MM.1S (cell line): ENCODE measurements around the gene TMEM208.

ENCODE experiments used
- DNase-seq: peaks from one replicate; pipeline ENCODE4 v3.0.0-alpha.2; 2015
- H2AFZ ChIP-seq: fragments of 300-600 bp; sonication (generic); 2 replicates; pipeline ENCODE4 v1.6.0; 2016; ENCODE audit warnings: antibody characterized with exemption, low read length
- H3F3A ChIP-seq: fragments of 300-600 bp; sonication (generic); 2 replicates; pipeline ENCODE4 v1.6.1; 2016; ENCODE audit warnings: mild to moderate bottlenecking, antibody characterized with exemption, low read length, moderate library complexity, mixed read lengths; ENCODE audit not compliant: insufficient read depth
- H3K27ac ChIP-seq: fragments of 300-600 bp; sonication (generic); 2 replicates; pipeline ENCODE4 v1.5.1; 2016; ENCODE audit warnings: mild to moderate bottlenecking, low read length
- H3K27me3 ChIP-seq: fragments of 300-600 bp; sonication (generic); replicated peaks from 2 replicates; pipeline ENCODE4 v1.6.0; 2016; ENCODE audit warnings: low read length; ENCODE audit not compliant: insufficient read depth
- H3K36me3 ChIP-seq: fragments of 300-600 bp; sonication (generic); replicated peaks from 2 replicates; pipeline ENCODE4 v1.6.1; 2016; ENCODE audit warnings: mild to moderate bottlenecking, low read length, mixed read lengths; ENCODE audit not compliant: insufficient read depth
- H3K4me1 ChIP-seq: fragments of 300-600 bp; sonication (generic); 2 replicates; pipeline ENCODE4 v1.6.1; 2016; ENCODE audit warnings: low read length, mixed read lengths
- H3K4me2 ChIP-seq: fragments of 300-600 bp; sonication (generic); 2 replicates; pipeline ENCODE4 v1.6.0; 2016; ENCODE audit warnings: low read depth, low read length
- H3K4me3 ChIP-seq: fragments of 300-600 bp; sonication (generic); 2 replicates; pipeline ENCODE4 v1.5.1; 2016; ENCODE audit warnings: low read length, mixed read lengths
- H3K79me2 ChIP-seq: fragments of 300-600 bp; sonication (generic); 2 replicates; pipeline ENCODE4 v1.6.1; 2016; ENCODE audit warnings: mixed run types, low read length, mixed read lengths
- H3K9ac ChIP-seq: fragments of 300-600 bp; sonication (generic); 2 replicates; pipeline ENCODE4 v1.6.1; 2016; ENCODE audit warnings: low read length, mixed read lengths
- H3K9me2 ChIP-seq: fragments of 300-600 bp; sonication (generic); replicated peaks from 2 replicates; pipeline ENCODE4 v1.6.1; 2016; ENCODE audit warnings: mild to moderate bottlenecking, low read length, mixed read lengths; ENCODE audit not compliant: insufficient read depth
- H3K9me3 ChIP-seq: fragments of 300-600 bp; sonication (generic); replicated peaks from 2 replicates; pipeline ENCODE4 v1.6.1; 2016; ENCODE audit warnings: mild to moderate bottlenecking, low read length, mixed read lengths; ENCODE audit not compliant: insufficient read depth
- H4K20me1 ChIP-seq: fragments of 300-600 bp; sonication (generic); 2 replicates; pipeline ENCODE4 v1.6.1; 2016; ENCODE audit warnings: mild to moderate bottlenecking, low read length, moderate library complexity, mixed read lengths; ENCODE audit not compliant: insufficient read depth
- EZH2 ChIP-seq: fragments of 300-600 bp; sonication (generic); optimal IDR thresholded peaks from 2 replicates; pipeline ENCODE3; 2017; ENCODE audit warnings: low read depth, mild to moderate bottlenecking, antibody characterized with exemption, low read length, mixed read lengths
- EZH2phosphoT487 ChIP-seq: fragments of 300-600 bp; sonication (generic); IDR thresholded peaks from 2 replicates; pipeline ENCODE4 v1.6.1; 2018; ENCODE audit warnings: antibody characterized with exemption, low read length
- TF ChIP-seq, protein P1 (sequence below): fragments of 300-600 bp; sonication (generic); IDR thresholded peaks from 2 replicates; pipeline ENCODE4 v1.5.1; 2016; ENCODE audit warnings: antibody characterized with exemption, low read length, mixed read lengths

The TMEM208 gene

DNA sequence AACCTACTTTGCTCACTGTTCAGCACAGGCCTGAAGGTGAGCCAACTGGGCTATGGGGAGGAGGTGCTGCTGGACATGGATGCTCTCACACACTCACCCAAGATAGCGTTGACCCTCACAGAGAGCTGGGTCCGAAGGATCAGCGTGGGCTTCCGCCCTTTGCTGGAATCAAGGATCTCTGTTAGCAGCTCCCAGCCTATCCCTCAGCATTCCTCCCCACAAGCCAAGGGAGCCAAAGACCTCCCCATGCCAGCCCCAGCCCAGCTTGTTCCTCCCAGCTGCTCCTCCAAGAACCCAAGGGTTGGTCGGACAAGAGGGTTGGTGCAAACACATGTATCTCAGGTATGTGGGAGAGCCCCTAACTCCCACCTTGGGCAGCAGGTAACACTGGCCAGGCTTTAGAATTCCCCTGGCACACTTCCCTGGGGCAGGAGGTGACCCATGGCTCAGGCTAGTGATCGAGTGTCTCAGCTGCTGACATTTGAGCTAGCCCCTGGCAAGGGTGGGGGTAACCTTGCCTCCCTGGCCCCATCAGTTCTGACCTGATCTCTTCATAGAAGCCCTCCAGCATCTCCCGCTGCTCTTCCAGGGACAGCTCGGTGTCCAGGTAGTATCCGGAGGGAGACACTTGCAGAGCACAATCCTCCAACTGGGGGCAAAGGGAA lies 12.0 kb downstream of the TMEM208 start:
- no peak for DNase-seq
- Histone ChIP-seq H2AFZ (no peak overlapping the region), H3F3A (peaks cover 3% of the 10 kb centered on the region), H3K36me3 (peaks cover 4% of the 10 kb centered on the region; the same call in 1 of the 2 replicates), H3K79me2 (peaks cover 45% of the 10 kb centered on the region), H3K4me1 (peaks cover 7% of the 10 kb centered on the region), H3K27me3 (no peaks in the 10 kb centered on the region), H3K9ac (no peak overlapping the region), H4K20me1 (no peaks in the 10 kb centered on the region), H3K9me2 (no peaks in the 10 kb centered on the region), H3K9me3 (no peaks in the 10 kb centered on the region), H3K4me2 (no peak overlapping the region), H3K27ac (no peak overlapping the region), H3K4me3 (no peak overlapping the region)
- no peak for TF ChIP-seq EZH2
- no peak for TF ChIP-seq EZH2phosphoT487
- TF ChIP-seq, protein P1, sequence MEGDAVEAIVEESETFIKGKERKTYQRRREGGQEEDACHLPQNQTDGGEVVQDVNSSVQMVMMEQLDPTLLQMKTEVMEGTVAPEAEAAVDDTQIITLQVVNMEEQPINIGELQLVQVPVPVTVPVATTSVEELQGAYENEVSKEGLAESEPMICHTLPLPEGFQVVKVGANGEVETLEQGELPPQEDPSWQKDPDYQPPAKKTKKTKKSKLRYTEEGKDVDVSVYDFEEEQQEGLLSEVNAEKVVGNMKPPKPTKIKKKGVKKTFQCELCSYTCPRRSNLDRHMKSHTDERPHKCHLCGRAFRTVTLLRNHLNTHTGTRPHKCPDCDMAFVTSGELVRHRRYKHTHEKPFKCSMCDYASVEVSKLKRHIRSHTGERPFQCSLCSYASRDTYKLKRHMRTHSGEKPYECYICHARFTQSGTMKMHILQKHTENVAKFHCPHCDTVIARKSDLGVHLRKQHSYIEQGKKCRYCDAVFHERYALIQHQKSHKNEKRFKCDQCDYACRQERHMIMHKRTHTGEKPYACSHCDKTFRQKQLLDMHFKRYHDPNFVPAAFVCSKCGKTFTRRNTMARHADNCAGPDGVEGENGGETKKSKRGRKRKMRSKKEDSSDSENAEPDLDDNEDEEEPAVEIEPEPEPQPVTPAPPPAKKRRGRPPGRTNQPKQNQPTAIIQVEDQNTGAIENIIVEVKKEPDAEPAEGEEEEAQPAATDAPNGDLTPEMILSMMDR: no peak

DNA sequence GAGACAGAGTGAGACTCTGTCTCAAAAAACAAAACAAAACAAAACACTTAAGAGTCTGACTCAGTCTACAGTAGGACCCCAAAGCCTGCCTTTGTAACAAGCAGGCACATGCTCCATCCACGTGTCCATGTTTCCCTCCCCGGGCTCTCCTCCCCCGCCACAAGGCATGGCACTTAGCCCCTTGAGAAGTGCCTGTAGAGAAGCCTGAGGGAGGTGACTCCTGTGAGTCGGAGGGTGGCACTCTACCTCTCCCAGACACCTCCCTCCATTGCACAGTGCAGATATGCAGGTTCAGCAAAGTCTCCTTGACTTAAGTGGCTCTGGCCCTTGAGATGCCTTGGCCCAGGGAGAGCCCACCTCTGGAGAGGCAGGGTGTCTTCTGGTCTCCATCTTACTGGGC lies 13.6 kb downstream of the TMEM208 start:
- no peak overlapping the region for H3K4me2 ChIP-seq

DNA sequence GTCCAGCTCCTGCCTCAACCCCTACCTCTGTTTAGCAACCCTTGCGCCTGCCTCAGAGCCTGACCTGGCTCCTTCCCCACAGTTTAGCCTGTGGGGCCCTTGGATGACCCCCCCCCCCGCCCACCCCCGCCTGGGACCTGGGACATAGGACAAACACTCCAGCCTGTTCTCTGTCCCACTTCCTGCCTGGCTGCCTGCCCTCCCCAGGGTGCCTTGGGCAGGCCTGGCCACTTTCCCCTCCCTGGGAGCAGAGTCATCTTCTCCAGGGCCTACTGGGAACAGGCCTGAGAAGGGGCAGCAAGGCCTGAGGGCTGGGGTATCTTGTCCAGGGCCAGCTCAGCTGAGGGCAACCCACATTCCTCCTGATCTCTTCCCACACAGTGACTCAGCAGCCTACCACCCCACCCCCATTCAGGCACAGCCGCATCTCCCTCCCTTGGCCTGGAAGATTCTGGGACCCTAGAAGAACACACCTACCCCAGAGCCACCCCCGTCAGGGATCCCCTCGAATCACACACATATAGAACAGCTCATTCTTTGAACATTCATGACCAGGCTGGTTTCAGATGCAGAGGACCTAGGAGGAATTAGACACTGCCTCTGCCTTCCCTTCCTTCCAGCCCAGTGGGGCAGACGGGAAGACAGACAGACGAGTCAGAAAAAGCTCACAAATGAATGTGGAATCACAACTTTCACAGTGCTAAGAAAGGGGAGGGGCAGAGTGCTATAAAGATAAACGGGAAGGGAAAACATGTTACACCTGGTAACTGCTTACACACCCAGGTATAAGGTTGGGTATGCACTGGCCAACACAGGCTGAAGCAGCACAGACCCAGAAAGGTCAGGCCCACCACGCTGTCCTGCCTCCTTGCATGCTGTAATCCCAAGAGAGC lies 14.3 kb downstream of the TMEM208 start:
- no peak for TF ChIP-seq EZH2phosphoT487
- no peak for TF ChIP-seq EZH2
- peaks cover 63% of the 10 kb centered on the region for H3K79me2 ChIP-seq
- no peak overlapping the region for H2AFZ ChIP-seq
- H3K27me3 ChIP-seq: no peaks in the 10 kb centered on the region
- DNase-seq: no peak
- H3K9me2 ChIP-seq: no peaks in the 10 kb centered on the region
- no peak overlapping the region for H3K27ac ChIP-seq
- no peak overlapping the region for H3K9ac ChIP-seq
- H3K4me3 ChIP-seq: no peak overlapping the region
- H3K36me3 ChIP-seq: peaks cover 4% of the 10 kb centered on the region; the same call in 1 of the 2 replicates
- H3F3A ChIP-seq: peaks cover 27% of the 10 kb centered on the region
- H3K4me1 ChIP-seq: peaks cover 22% of the 10 kb centered on the region
- no peaks in the 10 kb centered on the region for H3K9me3 ChIP-seq
- H3K4me2 ChIP-seq: no peak overlapping the region
- H4K20me1 ChIP-seq: no peaks in the 10 kb centered on the region

More for the DNA sequence above, 13.6 kb downstream of the TMEM208 start:
- H3K79me2 ChIP-seq: peaks cover 60% of the 10 kb centered on the region
- H3K9ac ChIP-seq: no peak overlapping the region
- TF ChIP-seq EZH2 (no peak), EZH2phosphoT487 (no peak)
- TF ChIP-seq, protein P1: no peak
- H3F3A ChIP-seq: peaks cover 19% of the 10 kb centered on the region
- no peaks in the 10 kb centered on the region for H3K9me3 ChIP-seq
- H3K36me3 ChIP-seq: peaks cover 4% of the 10 kb centered on the region; the same call in 1 of the 2 replicates
- no peaks in the 10 kb centered on the region for H4K20me1 ChIP-seq
- no peak overlapping the region for H3K27ac ChIP-seq
- H2AFZ ChIP-seq: no peak overlapping the region
- DNase-seq: no peak
- no peak overlapping the region for H3K4me3 ChIP-seq
- no peaks in the 10 kb centered on the region for H3K9me2 ChIP-seq
- no peaks in the 10 kb centered on the region for H3K27me3 ChIP-seq
- peaks cover 22% of the 10 kb centered on the region for H3K4me1 ChIP-seq
